GM18867 (cell line): ENCODE data around the gene GPR21.

Experiments
- ATAC-seq: cut with Tn5 transposase; IDR thresholded peaks from one replicate; pipeline ENCODE4 v1.9.1; 2021; ENCODE audit warnings: mild to moderate bottlenecking, moderate library complexity; ENCODE audit not compliant: unreplicated experiment

GPR21 gene

DNA sequence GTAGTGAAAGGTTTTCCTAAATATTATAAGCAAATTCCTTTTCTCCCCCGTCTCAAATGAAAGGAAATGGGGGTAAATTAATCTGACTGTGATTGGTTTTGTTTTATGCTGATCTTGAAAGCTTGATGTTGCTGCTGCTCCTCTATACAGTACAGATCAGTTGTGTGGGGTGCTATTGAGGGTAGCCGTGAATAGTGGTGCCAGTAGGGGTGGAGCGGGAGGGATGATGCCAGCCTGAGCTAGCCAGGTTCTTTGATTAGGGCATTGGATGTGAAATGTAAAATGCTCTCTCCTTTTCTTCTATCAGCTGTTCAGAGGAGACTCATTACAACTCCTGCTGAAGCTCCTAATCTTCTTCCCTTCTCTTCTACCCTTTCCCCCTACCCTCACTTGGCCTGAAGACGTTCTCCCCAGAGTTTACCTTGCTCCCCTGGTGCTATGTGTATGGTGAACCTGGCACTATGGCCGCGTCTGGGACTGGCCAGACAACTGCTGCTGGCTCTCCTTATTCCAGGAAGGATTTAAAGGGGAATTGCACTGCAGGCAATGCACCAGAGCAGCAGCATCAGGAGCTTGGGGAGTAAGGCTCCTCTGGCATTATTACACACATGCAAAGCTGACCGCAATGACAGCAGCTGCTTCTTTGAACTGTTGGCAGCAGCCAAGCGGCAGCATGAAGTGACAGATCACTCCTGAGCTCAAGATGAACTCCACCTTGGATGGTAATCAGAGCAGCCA lies 566 bp downstream of the GPR21 start:
- no peak for ATAC-seq

DNA sequence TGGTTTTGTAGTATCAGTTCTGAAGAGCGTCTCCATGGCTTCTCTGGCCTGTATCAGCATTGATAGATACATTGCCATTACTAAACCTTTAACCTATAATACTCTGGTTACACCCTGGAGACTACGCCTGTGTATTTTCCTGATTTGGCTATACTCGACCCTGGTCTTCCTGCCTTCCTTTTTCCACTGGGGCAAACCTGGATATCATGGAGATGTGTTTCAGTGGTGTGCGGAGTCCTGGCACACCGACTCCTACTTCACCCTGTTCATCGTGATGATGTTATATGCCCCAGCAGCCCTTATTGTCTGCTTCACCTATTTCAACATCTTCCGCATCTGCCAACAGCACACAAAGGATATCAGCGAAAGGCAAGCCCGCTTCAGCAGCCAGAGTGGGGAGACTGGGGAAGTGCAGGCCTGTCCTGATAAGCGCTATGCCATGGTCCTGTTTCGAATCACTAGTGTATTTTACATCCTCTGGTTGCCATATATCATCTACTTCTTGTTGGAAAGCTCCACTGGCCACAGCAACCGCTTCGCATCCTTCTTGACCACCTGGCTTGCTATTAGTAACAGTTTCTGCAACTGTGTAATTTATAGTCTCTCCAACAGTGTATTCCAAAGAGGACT lies 1.5 kb downstream of the GPR21 start:
- no peak for ATAC-seq

DNA sequence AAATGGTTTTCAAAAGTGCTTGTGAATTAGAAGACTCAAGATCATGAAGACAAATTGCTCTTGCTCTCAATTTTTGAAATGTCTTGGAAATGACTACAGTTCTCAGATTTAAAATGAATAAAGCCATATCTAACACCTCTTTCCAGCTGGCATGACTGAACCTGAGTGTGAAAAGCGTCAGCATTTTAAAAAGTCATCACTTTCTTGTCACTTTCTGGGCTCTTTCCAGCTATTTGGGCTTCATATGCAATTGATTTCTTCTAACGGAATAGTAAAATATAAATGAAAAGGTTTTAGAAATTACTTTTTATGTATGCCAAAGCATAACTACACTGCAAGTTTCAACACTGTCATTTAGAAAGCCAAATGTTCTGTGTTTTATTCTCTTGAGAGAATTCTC lies 2.3 kb downstream of the GPR21 start:
- no peak for ATAC-seq

DNA sequence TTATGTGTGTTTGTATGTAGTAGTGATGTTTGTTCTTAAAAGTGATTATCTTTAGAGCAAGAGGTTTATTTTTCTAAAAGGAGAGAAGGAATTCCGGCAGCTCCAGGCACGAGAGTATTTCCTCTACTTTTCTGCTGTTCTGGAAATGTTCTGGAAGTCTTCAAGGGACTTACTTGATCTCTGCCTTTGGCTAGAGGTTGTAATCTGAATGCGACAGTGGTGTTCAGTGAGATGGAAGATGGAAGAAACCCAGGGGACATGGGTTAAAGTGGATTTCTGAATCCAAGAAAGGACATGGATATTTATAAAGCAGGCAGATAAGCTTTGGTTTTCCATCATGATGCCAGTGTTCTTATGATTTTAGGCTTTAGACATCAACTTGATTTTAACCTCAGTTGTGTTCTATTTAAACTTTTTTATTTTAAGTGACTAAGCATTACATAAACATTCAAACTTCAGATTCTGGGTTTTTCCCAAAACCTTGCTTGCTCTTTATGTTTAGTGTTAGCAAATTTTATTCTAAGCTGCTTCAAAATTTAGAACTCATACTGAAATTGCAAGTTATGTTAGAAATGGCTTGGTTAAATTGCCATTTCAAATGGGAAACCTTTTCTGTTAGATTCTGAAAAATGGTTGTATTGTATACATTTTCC lies 3.6 kb downstream of the GPR21 start:
- no peak for ATAC-seq

DNA sequence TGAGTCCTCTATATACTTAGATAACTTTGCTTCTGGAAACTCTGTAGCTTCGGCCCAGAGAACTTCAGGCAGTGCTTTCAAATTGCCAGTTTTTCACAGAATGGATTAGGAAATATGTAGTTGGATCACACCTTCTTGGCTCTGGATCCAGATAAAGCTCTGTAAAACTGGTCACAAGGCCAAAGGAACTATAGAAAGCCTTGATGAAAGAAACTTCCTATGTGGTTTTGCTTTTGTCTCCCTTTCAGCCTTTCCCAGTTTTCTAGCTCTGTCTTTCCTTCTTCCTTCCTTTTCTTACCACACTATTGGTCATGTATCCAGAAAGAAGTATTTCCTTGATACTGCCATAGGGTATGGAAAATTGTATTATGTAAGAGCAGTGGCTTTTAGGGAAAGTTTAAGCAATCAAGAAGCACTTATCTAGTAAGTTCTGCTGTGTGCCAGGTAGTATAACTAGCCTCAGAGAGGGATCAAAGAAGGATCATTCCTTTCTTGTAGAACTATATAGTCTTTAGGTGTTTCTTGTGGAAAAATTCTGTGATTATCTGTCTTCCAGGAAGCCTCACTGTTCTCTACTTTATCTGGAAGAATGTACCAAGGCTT lies 6.3 kb downstream of the GPR21 start:
- no peak for ATAC-seq

DNA sequence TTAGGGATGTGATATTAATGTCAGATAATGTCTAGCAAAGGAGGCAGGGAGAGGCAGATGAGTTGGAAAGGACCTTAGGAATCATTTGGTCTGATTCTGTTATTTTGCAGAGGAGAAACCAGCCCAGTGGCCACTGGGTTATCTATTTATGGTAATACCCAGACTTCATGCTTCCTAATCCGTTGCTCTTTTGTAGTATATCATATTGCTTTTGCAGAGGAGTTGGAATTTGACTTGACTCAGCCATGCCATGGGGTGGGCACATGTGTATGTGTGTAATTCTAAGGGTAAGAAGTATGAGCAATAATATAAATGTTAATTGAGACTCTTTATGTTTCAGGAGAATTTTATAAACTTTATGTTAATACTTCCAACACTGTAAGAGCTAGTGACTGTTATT lies 7.3 kb downstream of the GPR21 start:
- no peak for ATAC-seq

DNA sequence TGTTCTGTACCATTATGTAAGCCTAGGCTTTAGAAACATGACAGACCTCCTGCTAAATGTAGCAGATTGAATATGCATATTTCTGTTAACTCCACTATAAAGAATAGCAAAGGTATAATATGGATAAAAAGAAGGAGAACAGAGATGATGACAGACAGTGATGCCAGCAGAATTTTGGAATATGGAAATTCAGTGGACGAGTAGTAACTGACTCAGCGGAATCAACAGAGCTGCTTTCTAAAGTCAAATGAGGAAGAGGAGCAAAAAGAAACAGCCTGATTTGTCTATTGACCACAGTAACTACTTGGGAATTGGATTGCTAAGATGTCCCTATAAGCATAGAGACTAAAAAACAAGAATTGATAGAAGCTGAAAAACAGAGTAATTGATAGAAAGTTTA lies 8.0 kb downstream of the GPR21 start:
- ATAC-seq = no peak

DNA sequence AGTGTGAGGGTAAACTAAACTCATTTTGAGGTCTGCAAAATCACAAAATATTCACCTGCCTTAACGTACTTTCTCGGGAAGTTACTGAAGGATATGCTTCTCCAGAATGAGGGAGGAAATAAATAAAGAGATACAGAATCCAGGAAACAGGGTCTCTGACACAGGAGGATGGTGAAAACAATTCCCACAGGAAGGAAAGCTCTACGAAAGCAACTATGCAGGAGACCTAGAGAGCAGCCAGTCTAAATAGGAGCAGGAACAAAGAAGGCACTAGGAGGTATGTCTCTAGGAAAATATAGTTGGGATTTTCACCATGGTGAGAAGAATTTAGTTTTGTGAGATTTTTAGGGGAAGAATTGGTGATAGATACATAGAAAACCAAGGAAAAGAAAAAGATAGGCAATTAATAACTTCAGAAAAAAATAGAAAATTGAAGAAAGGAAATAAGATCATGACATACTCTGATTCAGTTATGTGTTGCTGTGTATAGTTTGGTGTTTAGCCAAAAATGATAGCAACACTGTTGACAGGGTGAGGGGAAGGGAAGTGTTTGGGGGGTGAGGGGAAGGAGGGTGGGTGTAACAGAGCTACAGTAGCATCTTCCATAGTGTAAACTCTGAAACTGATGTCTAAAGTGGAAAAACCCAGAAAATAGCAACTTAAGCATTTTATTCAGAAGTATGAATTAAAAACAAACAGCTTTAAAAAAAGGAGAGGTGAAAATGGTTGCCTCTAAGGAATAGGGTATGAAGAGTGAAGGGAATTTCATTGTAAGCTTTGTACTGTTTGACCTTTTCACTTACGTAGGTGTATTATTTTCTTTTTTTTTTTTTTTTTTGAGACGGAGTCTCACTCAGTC lies 9.8 kb downstream of the GPR21 start:
- no peak for ATAC-seq

DNA sequence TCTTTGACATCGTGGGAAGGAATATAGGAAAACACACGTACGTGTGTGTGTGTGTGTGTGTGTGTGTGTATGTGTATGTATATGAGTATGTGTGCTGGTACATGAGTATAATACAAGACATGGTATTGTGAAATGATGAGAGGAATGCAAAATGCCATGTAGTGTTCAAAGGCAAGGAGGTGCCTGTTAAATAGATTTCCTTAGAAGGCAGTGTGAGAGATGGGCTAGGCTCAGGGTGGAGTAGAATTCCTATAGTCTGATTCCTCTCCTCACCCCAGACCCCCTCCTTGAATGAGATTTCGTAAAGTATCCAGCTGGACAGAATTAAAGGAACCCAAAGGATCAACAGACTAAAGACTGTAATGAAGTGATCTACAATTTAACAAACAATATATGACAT lies 11.1 kb downstream of the GPR21 start:
- ATAC-seq = no peak

DNA sequence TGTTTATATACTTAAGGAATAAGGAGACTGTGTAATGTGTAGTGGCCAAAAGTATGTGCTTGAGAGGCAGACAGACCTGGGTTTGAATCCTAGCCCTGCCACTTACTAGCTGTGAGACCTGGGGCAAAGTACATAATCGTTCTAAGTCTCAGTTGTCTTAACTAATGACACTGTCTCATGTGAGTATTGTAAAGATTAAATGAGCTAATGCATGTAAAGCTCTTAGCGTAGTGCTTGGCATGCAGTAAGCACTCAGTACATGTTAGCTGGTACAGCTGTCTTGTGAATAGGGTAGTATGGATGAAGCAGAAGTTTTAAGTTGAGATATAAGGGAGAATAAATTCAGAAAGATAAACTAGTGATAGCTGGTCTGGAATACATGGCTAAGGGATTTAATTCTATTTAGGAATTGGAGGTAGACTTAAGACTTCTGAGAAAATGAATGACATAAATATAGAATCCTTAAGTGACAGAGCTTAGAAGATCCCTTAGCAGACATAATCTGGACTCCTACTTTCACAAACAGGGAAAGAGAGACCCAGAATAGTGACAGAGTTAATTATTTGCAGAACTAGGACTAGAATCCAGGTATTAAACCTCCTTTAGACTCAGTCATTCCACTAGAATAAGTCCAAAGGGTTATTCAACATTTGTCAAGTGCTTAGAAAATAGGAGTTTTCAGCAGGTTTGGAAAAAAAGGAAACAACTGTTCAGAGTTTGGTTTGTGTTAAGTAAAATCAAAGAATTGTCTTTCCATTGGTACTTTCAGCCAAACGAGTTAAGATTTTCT lies 13.1 kb downstream of the GPR21 start:
- ATAC-seq = no peak

DNA sequence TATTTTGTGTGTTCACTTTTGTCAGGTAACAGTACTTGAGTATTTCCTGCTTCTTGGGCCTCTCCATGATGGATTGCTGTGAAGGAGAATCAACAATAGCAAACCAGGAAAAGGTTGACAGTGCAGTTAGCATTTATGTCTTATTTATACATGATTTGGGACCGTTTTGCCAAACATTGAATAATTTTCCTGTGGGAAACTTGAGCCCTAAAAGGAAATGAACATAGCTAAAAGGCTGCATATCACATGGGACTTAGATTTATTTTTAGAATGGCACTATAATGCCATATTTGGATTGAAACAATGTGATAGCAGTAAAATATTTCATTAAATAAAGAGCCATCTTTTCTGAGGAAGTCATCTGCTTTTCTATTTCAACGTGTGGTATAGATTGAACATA lies 15.3 kb downstream of the GPR21 start:
- no peak for ATAC-seq

DNA sequence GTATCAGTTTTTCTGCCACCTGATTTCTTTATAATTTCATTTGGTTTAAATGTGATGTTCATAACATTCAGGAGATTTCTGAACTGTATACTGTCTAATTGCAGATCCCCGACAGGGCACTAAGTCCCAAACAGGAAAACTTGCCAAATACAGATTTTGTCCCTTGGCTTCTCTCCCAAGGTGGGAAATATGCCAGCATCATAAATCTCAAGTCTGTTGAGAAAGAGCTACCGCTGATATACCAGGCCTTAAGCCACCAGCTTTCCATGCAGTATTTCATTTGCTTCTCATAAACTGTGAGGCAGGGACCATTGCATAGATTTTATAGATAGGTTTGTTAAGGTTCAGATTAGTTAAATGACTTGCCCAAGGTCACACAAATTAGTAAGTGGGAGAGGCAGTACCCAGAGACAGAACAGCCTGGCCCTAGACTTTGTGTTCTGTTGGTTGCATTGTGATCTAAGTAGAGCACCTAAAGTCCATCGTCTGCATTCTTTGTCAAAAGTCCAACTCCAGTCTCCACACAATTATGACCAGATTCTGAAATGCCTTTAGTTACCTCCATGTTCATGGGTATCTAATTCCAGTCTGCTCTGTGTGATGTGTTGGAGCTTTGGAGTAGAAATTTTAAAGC lies 16.2 kb downstream of the GPR21 start:
- no peak for ATAC-seq

DNA sequence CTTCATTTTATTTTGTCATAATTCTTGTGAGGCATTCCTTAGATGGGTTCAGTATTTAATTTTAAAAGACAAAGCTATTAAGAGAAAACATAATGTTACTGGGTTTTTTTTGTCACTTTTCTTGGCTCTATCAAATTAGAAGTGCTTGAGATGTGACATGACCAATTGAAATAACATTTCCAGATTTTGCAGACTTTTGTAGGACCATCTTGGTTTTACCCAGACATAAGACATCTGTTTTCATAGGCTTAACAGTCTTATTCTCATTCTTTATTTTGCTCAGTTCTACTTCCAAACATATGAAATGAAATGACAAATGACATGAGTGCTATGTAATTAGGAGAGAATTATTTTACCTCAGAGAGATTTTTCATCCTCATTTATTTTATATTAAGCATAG lies 19.6 kb downstream of the GPR21 start:
- ATAC-seq = no peak

DNA sequence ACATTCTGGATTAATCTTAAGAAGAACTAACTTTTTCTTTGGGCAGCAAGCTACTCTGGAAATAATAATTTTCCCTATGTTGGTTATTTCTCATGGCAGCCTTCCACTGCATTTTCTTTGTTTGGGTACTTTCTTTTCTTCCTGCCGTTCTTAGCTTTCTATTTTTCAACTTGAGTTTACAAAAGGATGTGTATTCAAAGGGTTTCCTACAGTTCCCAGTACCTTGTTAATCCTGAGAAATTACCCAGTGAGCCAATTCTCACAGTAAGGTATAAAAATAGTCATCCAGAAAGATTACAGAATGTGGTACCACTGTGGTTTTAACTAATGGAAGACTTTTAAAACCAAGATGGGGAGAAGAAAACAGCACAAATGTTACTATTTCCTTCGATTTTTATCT lies 20.2 kb downstream of the GPR21 start:
- ATAC-seq = no peak

DNA sequence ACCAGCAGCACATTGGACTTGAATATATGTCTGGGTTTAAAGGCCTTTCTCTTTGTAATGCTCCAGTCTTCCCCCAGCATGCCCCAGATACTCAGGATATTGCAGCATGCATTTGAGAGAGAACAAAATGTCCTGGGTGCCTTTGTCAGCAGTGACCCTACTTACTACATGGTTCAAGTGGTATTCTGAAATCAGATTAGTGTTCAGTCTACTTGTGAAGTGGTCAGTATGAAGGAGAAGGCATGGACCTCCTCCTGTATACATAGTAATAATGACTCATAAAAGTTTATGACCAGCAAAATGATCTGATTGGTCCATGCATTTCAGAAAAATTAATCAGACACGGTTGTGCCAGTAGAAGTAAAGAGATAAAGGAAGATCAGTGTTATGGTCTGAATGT lies 25.4 kb downstream of the GPR21 start:
- no peak for ATAC-seq

DNA sequence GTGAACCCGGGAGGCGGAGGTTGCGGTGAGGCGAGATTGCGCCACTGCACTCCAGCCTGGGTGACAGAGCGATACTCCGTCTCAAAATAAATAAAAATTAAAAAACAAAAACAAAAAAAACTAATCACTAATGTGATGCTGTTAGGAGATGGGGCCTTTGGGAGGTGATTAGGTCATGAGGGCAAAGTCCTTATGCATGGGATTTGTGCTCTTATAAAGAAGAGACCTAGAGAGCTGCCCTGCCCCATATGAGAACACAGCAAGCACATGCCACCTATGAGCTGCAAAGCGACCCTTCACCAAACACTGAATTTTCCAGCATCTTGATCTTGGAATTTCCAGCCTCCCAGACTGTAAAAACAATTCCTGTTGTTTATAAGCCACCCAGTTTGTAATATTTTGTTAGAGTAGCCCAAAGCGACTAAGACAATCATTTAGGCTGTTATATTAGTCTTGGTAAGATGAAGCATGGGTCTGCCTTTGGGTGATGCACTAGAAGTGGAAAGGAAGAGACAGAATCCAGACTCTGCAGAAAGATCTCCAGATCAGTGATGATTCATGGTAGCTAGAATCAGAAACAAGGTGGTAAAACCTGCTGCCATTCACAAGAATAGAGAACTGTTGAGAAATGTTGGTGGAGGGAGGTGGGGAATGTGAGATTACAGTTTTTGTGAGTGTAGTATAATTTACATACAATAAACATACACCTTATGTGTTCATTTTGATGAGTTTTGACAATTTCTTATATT lies 26.2 kb downstream of the GPR21 start:
- no peak for ATAC-seq

DNA sequence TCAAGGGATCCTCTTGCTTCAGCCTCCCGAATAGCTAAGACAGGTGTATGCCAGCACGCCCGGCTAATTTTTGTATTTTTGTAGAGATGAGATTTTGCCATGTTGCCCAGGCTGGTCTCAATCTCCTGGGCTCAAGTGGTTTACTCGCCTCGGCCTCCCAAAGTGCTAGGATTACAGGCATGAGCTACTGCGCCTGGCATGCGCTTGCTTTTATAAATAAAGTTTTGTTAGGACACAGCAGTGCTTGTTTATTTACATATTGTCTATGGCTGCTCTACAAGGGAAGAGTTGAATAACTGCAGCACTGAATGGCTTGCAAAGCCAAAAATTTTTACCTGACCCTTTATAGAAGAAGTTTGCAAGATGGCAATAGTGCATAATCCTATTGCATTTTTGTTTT lies 27.7 kb downstream of the GPR21 start:
- no peak for ATAC-seq

DNA sequence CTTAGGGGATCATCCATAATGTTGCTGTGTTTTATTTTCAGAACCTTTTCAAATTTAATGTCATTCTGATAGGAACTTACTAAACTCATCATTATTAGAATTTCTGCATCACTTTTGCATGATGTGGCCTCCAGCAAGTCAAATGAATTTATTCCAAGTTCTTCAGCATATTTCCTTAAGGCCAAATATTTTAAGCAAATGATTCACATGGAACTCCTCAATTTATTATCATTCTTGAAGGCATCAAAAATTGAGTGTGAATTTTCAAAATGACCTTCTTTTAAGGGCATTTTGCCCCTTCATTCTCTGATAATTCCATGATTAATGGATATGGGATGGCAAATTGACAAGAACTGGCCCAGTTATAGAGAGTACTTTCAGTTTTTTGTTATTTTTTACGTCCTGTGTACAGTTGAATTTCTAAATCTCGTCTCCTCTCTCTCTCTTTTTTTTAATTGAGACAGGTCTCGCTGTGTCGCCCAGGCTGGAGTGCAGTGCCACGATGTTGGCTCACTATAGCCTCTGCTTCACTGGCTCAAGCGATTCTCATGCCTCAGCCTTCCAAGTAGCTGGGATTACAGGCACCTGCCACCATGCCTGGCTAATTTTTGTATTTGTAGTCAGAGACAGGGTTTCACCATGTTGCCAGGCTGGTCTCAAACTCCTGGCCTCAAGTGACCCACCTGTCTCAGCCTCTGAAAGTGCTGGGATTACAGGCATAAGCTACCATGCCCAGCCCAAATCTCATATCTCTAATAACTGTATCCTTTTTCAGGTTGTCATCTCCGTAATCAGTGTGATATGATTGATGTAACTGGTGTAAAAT lies 29.1 kb downstream of the GPR21 start:
- ATAC-seq = no peak
